Measurements from ENCODE around the gene ELOVL6.
"Not testable (repeated sequence)": the region's sequence is repeated elsewhere in the genome, so short reads cannot be mapped to it uniquely, and the experiment has no call there.

ELOVL6 gene

GRCh38 chr4:110068248-110068647 lies 130.2 kb downstream of the ELOVL6 start:
- no peak for DNase-seq

DNA sequence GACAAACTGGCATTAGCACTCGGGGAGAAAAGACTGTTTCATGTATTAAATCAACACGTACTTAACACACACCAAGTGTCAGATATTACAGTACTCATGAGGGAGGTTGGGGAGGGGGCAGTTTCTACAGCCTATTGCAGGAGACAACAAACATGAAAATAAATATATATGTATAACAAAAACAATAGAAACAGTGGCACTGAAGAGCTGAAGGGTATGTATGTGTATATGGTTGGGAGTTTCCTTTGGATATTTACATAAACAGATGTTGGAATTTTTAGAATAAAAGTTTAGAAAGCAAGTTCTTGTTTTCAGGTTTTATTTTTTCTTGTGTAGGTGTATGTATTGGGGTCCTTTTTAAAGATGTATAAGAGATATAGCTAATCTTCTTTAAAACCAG lies 133.5 kb downstream of the ELOVL6 start:
- no peak for DNase-seq

- DNase-seq = no peak
These were observed 134.1 kb downstream of the ELOVL6 start for GRCh38 chr4:110064295-110064694.

DNA sequence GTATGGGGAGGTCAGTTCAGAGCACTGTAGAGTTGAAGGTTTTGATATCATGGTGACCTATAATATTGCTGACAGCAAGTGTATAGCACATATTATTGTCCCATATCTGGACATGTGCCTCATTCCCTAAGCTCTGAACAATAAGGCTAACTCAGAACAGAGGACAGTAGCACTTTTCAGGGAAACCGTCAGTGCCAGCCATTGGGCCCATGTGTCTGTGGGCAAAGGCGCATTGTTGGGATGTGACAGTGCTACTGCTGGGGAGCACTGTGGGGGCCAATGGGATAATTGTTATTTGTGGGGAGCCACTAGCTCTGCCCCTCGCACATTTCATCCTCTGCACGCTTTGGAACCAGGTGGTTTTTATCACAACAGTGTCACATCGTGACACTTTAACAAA lies 136.2 kb downstream of the ELOVL6 start:
- DNase-seq = no peak

DNA sequence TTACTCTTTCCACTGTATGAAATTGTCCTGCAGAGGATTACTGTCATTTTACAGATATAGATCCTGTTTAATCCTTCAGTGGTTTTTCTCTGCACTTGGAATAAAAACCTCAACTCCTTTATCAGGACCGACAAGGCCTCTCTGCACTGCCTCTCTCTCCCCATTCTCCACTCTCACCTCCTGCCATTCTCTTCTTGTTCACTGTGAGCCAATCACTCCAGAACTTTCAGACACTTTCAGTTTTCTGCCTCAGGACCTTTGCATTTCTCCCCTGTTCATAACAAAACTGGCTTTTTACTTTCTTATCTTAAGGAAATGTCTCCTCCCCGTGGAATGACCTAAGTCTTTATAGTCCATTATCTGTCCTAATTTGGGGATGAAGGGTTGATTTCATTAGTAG lies 137.3 kb downstream of the ELOVL6 start:
- no peak for DNase-seq

- DNase-seq = no peak
These were observed 138.7 kb downstream of the ELOVL6 start for GRCh38 chr4:110059556-110060191.

GRCh38 chr4:110058677-110059076 lies 139.7 kb downstream of the ELOVL6 start:
- no peak for DNase-seq

DNA sequence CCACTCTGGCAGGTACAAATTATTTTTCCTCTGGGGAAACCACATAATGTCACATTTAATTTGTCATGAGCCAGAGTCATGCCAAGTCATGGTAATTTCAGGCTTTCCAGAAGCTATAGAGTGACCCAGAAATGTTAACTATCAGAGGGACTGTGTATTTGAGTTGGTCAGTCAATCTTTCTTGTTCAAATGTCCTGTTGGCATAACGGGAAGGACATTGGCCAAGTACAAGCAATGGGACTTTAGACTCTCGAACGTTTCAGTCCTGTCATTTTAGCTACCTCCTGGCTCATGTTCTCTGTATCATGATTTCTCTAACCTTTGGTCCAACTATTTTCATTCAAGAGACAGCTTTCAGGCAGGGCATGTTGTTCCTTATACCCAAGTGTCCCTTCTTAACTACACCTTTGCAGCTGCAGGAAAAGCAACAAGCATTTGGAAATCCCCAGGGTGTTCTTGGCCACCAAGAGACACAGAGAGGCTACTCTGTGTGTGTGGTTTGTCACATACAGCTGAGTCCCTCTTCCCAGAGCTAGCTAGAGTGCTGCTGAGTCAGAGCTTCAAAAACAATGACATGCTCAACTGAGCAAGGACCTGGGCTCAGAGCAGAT lies 143.2 kb downstream of the ELOVL6 start:
- DNase-seq = no peak

GRCh38 chr4:110049951-110050925 lies 148.2 kb downstream of the ELOVL6 start:
- DNase-seq = peak; percentile 71

DNA sequence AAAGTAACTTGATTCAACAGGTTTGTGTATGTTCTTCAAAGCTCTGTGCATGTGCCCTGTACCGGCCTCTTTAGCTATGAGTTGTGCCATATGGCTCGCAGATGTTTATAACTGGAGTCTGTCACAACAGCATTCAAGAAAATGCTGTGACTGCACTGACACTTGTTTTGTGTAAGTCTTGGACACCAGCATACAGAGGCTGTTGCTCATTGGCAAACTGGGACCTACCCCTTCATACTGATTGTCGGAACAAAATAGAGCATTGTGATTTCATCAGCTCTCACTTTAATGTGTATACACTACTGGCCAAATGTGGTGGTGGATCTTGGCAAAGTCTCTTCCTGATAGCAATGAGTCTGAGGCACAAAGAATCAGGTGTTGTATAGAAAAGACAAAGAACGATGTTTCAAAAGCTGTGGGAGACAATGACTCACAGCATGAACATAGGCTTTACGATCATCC lies 151.8 kb downstream of the ELOVL6 start:
- no peak for DNase-seq

DNA sequence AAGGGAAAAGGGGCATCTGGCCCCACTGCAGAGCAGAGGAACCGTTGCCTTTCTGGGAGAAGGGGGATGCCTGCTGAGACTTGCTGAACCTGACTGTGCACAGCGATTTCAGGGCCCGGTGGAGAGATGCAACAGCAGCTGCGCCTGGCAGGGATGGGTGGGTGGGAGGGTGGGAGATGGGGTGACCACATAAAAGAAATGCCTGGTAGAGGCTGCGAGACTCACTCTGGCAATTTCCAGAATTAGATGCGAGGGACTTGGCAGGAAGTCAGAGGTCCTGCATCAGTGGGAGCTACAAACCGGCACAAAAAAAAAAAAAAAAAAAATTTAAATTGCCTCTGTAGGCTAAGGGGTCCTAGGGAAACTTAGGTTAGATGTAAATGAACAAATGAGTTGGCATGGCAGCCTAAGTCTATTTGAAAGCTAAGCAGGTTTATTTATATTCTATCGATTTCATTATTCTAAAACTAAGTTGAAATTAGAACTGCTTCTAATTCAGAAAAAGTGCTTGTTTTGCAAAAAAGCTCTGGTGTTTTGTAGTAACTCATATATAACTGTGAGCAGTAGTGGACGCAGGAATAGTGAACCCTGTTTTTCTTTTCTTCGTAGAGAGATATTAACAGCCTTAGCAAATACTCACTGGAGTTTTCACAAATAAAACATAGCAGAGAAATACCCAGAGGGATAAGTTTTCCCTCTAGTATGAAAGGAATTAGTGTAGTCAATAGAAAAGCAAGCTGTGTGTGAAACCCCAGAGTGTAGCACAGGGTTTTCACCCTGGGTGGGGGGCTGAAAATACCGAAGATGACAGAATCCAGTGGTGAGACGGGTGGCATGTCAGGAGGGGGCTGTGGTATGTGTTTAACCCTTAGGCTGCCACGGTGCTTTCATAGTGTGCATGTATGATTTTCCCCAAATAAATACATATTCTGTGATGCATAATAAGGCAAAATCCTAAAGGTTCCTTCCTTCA lies 155.6 kb downstream of the ELOVL6 start:
- DNase-seq = no peak

DNA sequence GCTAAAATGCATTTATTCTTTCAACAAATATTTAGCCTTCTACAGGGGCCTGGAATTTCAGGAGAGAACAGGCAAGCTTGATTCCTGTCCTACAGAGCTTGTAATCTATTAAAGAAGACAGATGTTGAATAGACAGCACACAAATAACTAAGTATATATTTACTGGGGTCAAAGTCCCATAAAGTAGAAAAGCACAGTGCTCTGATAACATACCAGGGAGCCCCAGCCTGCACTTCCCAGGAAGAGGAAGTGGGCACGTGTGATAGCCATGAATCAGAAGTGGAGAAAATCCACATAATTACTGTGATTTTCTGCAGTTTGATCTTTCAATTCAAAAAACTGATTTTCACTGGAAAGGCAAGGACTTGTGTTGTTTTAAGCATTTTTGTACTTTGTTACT lies 156.7 kb downstream of the ELOVL6 start:
- no peak for DNase-seq

DNA sequence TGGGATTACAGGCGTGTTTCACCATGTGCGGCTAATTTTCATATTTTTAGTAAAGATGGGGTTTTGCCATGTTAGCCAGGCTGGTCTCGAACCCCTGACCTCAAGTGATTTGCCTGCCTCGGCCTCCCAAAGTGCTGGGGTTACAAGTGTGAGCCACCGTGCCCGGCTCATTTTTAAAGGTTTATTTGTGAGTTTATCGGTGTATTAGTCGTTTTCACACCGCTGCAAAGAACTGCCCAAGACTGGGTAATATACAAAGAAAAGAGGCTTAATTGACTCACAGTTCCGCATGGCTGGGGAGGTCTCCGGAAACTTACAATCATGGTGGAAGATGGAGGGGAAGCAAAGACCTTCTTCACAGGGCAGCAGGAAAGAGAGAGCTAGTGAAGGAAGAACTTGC lies 159.3 kb downstream of the ELOVL6 start:
- not testable (repeated sequence) for DNase-seq

DNA sequence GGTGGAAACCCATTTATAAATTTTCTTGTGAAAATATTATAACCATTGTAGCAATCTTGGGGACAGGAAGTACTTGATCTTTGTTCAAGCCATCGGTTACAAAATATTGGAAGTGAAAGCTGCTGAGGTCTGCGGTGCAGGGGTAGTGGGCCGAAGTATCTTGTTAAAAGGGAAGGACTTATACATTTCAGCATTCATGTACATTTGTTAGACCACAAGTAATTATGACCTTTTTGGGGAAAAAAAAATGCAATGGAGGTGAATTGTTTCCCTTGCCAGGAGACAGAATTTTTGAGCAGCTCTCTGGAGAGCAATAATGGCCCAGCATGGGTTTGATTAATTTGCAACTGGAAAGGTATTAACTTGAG lies 164.4 kb downstream of the ELOVL6 start:
- no peak for DNase-seq

GRCh38 chr4:110033355-110034025 lies 164.9 kb downstream of the ELOVL6 start:
- DNase-seq = no peak

GRCh38 chr4:110032603-110033002 lies 165.8 kb downstream of the ELOVL6 start:
- DNase-seq = no peak

- no peak for DNase-seq
These were observed 172.7 kb downstream of the ELOVL6 start for GRCh38 chr4:110025718-110026117.

DNA sequence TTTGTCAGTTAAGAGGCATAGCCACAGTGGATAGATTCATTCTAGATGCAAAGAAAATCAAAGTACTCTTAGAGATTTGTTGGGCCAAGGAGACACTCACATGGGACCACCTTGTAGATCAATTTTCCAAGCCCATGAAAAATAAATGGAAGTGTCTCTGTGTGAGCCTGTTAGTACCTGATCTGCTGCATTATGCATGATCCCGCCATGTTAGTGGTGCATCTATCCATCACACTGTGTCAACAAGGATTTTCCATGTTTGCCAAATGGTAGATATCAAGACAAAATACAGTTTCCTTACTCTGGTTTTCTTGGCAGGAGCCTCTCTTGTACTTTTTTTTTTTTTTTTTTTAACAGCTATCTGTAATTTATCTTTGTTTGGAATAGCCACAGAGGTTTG lies 173.4 kb downstream of the ELOVL6 start:
- DNase-seq = no peak

DNA sequence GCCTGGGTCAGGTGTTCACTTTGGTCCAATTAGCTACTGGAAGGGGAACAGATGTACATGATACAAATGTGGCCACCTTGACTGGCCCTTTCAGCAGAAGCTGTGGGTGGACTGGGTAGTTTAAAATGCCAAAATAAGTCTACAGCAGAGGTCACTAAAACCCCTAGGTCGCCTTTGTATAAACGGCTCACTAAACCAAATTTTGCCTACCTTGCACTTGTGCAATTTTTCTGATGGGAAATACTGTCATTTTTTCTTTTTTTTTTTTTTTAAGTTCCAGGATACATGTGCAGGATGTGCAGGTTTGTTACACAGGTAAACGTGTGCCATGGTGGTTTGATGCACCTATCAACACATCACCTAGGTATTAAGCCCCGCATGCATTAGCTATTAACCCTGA lies 176.0 kb downstream of the ELOVL6 start:
- no peak for DNase-seq

DNA sequence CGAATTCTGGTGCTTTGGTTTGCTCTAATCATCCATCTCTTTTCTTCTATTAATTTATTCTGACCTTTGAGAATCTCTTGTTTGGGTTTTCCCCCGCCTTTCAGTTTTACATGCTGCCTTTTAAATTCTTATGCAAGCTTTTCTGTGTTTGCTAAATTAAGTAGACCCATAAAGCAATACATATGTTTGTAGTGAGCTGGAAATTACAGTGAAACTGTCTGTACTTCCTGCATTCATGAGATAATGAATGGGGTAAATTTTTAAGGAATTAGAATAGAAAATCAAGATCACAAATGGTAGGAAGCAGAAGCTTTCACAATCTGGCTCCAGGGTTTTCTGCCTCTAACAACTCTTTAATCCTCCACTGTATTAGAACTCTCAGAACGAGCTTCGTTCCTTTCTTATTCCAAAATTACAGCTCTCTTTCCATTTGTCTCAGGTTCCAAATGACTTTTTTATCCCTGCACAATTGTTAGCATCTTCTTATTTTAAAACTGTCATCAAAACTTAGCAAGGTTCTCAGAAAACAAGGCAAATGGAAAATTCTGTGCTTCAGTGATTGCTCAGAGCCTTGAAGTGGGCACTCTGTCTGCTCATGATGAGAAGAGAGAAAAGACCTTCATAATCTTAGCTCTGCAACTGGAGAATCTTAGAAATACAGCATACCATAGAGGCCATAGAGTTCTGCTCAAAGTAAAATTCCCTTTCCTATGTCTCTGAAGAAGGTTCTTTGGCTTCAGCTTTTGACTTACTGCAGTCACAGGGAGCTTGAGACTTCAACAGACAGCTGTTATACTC lies 177.6 kb downstream of the ELOVL6 start:
- no peak for DNase-seq

DNA sequence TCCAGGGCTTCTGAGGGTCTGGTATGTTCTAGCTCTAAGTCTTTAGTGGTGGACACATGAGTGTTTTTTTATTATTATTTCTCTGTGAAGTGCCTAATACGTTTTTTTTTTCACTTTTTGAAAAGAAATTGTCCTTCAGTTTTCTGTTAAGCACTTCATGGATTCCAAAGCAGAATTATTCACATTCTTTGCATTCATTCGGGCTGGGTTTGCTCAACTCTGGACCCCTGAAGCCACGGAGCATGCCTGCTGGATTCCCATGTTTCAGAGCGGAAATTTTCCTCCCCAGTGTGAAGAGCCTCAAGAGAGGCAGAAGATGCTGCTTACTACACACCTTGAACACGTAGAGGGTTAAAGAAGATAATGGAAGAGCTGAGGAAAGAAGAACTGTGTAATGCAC lies 178.3 kb downstream of the ELOVL6 start:
- no peak for DNase-seq
